GM23338 (cell line): ENCODE data around the gene SLCO3A1. TPM values are rescaled to one million over a fixed set of nuclear protein-coding genes. Genes with fewer than 3 reads are reported as not detected.
A peak's percentile ranks its signal among the peaks of the same experiment; 100 is the strongest.

ENCODE experiments used
- ATAC-seq: fragments of 200-7000 bp; cut with Tn5 transposase; 3 replicates; pipeline ENCODE4 v1.9.1; 2020
- DNase-seq: peaks from one replicate; pipeline ENCODE4 v3.0.0-alpha.2; 2015; ENCODE audit warnings: low spot score
- H2AFZ ChIP-seq: fragments of 200-600 bp; sonication (generic); 2 replicates; pipeline ENCODE4 v1.8.0; 2016; ENCODE audit warnings: antibody characterized with exemption, mild to moderate bottlenecking, moderate library complexity
- H3F3A ChIP-seq: fragments of 200-600 bp; sonication (generic); replicated peaks from 2 replicates; pipeline ENCODE4 v1.8.0; 2017; ENCODE audit warnings: antibody characterized with exemption, mixed run types, low read depth
- H3K27ac ChIP-seq: fragments of 200-600 bp; sonication (generic); 2 replicates; pipeline ENCODE4 v1.6.1; 2016; ENCODE audit warnings: low read depth
- H3K27me3 ChIP-seq: fragments of 200-600 bp; sonication (generic); 2 replicates; pipeline ENCODE4 v1.8.0; 2016; ENCODE audit warnings: mild to moderate bottlenecking, mixed run types, moderate library complexity; ENCODE audit not compliant: insufficient read depth
- H3K36me3 ChIP-seq: fragments of 200-600 bp; sonication (generic); 2 replicates; pipeline ENCODE4 v1.8.0; 2016; ENCODE audit warnings: mild to moderate bottlenecking; ENCODE audit not compliant: insufficient read depth
- H3K4me1 ChIP-seq: fragments of 200-600 bp; sonication (generic); 2 replicates; pipeline ENCODE4 v1.8.0; 2016; ENCODE audit warnings: mild to moderate bottlenecking, moderate library complexity; ENCODE audit not compliant: insufficient read depth
- H3K4me2 ChIP-seq: fragments of 200-600 bp; sonication (generic); 2 replicates; pipeline ENCODE4 v1.7.1; 2017; ENCODE audit warnings: mixed run types
- H3K4me3 ChIP-seq: fragments of 200-600 bp; sonication (generic); 2 replicates; pipeline ENCODE4 v1.6.1; 2016; ENCODE audit warnings: mixed run types
- H3K79me2 ChIP-seq: fragments of 200-600 bp; sonication (generic); replicated peaks from 2 replicates; pipeline ENCODE4 v1.8.0; 2017; ENCODE audit warnings: mild to moderate bottlenecking; ENCODE audit not compliant: insufficient read depth
- H3K9me2 ChIP-seq: fragments of 200-600 bp; sonication (generic); 2 replicates; pipeline ENCODE4 v1.8.0; 2017; ENCODE audit not compliant: insufficient read depth
- H4K20me1 ChIP-seq: fragments of 200-600 bp; sonication (generic); replicated peaks from 2 replicates; pipeline ENCODE4 v1.8.0; 2017; ENCODE audit warnings: mild to moderate bottlenecking; ENCODE audit not compliant: insufficient read depth
- H3K27ac Mint-ChIP-seq: 2 replicates; pipeline ENCODE4 v1.8.0; 2020; ENCODE audit warnings: inconsistent platforms, mild to moderate bottlenecking, moderate library complexity, mixed read lengths
- H3K27me3 Mint-ChIP-seq: 3 replicates; pipeline ENCODE4 v1.8.0; 2022; ENCODE audit warnings: low read depth, mild to moderate bottlenecking, moderate library complexity, mixed read lengths, inconsistent platforms; ENCODE audit not compliant: insufficient read depth, poor library complexity
- H3K36me3 Mint-ChIP-seq: 3 replicates; pipeline ENCODE4 v1.8.0; 2021; ENCODE audit warnings: low read depth, mild to moderate bottlenecking, inconsistent platforms, moderate library complexity, mixed read lengths
- H3K4me1 Mint-ChIP-seq: 3 replicates; pipeline ENCODE4 v1.8.0; 2020; ENCODE audit warnings: mild to moderate bottlenecking, inconsistent platforms, mixed read lengths
- H3K4me3 Mint-ChIP-seq: 3 replicates; pipeline ENCODE4 v1.8.0; 2021; ENCODE audit warnings: moderate library complexity, mild to moderate bottlenecking, inconsistent platforms, mixed read lengths
- H3K9me3 Mint-ChIP-seq: 3 replicates; pipeline ENCODE4 v1.8.0; 2020; ENCODE audit warnings: moderate library complexity, mild to moderate bottlenecking, inconsistent platforms, mixed read lengths
- CREB1 ChIP-seq: fragments of 250-450 bp; sonication (Bioruptor Pico); IDR thresholded peaks from 2 replicates; pipeline ENCODE4 v1.5.0; 2020; ENCODE audit warnings: low read depth, mild to moderate bottlenecking, moderate library complexity
- CTCF ChIP-seq, 2 experiments: fragments of 200-600 bp in 1 of 2; sonication (generic) in 1 of 2; conservative IDR thresholded peaks; 2 replicates each; pipeline versions ENCODE4 v1.5.1 to v1.6.1; 2016 to 2017; ENCODE audit warnings: antibody characterized with exemption in 2 of 2, low read depth in 2 of 2, mild to moderate bottlenecking in 2 of 2, moderate library complexity in 1 of 2
- EZH2 ChIP-seq: fragments of 200-600 bp; sonication (generic); IDR thresholded peaks from one replicate; pipeline ENCODE4 v1.8.0; 2017; ENCODE audit warnings: antibody characterized with exemption, mild to moderate bottlenecking, low read depth; ENCODE audit not compliant: unreplicated experiment
- EZH2phosphoT487 ChIP-seq: fragments of 200-600 bp; sonication (generic); IDR thresholded peaks from one replicate; pipeline ENCODE4 v1.8.1; 2018; ENCODE audit warnings: antibody characterized with exemption; ENCODE audit not compliant: unreplicated experiment
- JUNB ChIP-seq: IDR thresholded peaks from one replicate; pipeline ENCODE4 v1.6.1; 2016; ENCODE audit warnings: antibody characterized with exemption; ENCODE audit not compliant: unreplicated experiment
- POLR2AphosphoS5 ChIP-seq: IDR thresholded peaks from 2 replicates; pipeline ENCODE4 v1.6.1; 2016; ENCODE audit warnings: antibody characterized with exemption, low read depth
- REST ChIP-seq: IDR thresholded peaks from one replicate; pipeline ENCODE4 v1.6.1; 2018; ENCODE audit warnings: antibody characterized with exemption; ENCODE audit not compliant: unreplicated experiment
- STAT1 ChIP-seq: IDR thresholded peaks from one replicate; pipeline ENCODE4 v1.6.1; 2016; ENCODE audit warnings: antibody characterized with exemption; ENCODE audit not compliant: unreplicated experiment
- ZNF462 ChIP-seq: fragments of 250-450 bp; sonication (Bioruptor Pico); IDR thresholded peaks from 2 replicates; pipeline ENCODE4 v1.5.0; 2020; ENCODE audit warnings: mild to moderate bottlenecking, moderate library complexity
- polyA plus RNA-seq: library from polyadenylated mRNA; unstranded; fragments of >200 nt; fragmentation: Nextera tagmentation; extraction: Ambion mirVana; gene quantifications from 2 replicates; pipeline ENCODE4 v1.2.1, GENCODE V29; 2016
- total RNA-seq: library from RNA; depleted of rRNA; stranded (reverse); fragments of >200 nt; shearing (Covaris generic); gene quantifications from 2 replicates; pipeline ENCODE4 v1.2.3, GENCODE V29; 2014

Gene SLCO3A1
- total and polyA plus RNA-seq, 2 experiments from 2014 or later, result 7.3 to 9.4 TPM

- Histone ChIP-seq H3K36me3 (no peaks in the 10 kb centered on the region), H2AFZ (no peak overlapping the region), H3K9me2 (no peaks in the 10 kb centered on the region), H3K27me3 (no peaks in the 10 kb centered on the region), H3K4me3 (no peak overlapping the region), H4K20me1 (no peaks in the 10 kb centered on the region), H3K4me1 (peaks cover 44% of the 10 kb centered on the region), H3K79me2 (no peaks in the 10 kb centered on the region), H3K27ac (peak overlapping the region; percentile 96), H3K4me2 (0 out of 2 replicates have a peak overlapping the region, but pooled peaks have one; percentile 33), H3F3A (no peaks in the 10 kb centered on the region)
- no peaks in the 10 kb centered on the region for H3K9me3 Mint-ChIP-seq
- DNase-seq (peak; percentile 57), ATAC-seq (peak; percentile 62)
- peak overlapping the region; percentile 88 for H3K27ac Mint-ChIP-seq
- H3K27me3 Mint-ChIP-seq, result peaks cover 15% of the 10 kb centered on the region
- H3K4me1 Mint-ChIP-seq, result peaks cover 50% of the 10 kb centered on the region
- H3K4me3 Mint-ChIP-seq, result no peak overlapping the region
- H3K36me3 Mint-ChIP-seq, result peaks cover 2% of the 10 kb centered on the region; the same call in 2 of the 3 replicates
- peak; percentile 10; the same call in 1 of the 2 replicates for TF ChIP-seq CREB1
- TF ChIP-seq JUNB, result no peak
Measured at GRCh38 chr15:92158426-92158825, 304.9 kb downstream of the SLCO3A1 start.

- TF ChIP-seq EZH2 (no peak), REST (no peak), ZNF462 (CRISPR knock-in tag) (no peak), CTCF (conservative IDR thresholded peaks at IDR 0.05; ENCODE audit: low read depth in 2 of 2) (no peak), JUNB (no peak), CREB1 (no peak), POLR2AphosphoS5 (no peak), STAT1 (no peak), EZH2phosphoT487 (no peak)
- H3K27me3 ChIP-seq, result no peaks in the 10 kb centered on the region
- no peak overlapping the region for H3K4me3 ChIP-seq
- H3F3A ChIP-seq, result no peaks in the 10 kb centered on the region
- Mint-ChIP-seq H3K36me3 (no peaks in the 10 kb centered on the region; the same call in 2 of the 3 replicates), H3K27ac (peak overlapping the region; percentile 87), H3K4me3 (peak overlapping the region; percentile 39; the same call in 2 of the 3 replicates), H3K9me3 (no peaks in the 10 kb centered on the region), H3K27me3 (peaks cover 15% of the 10 kb centered on the region), H3K4me1 (peaks cover 60% of the 10 kb centered on the region)
- no peaks in the 10 kb centered on the region for H3K9me2 ChIP-seq
- ATAC-seq (peak; percentile 16), DNase-seq (peak; percentile 41)
- peak overlapping the region; percentile 96 for H3K27ac ChIP-seq
- H4K20me1 ChIP-seq, result no peaks in the 10 kb centered on the region
- peak overlapping the region; percentile 68 for H3K4me2 ChIP-seq
- H3K36me3 ChIP-seq, result no peaks in the 10 kb centered on the region
- no peaks in the 10 kb centered on the region for H3K79me2 ChIP-seq
- H2AFZ ChIP-seq, result no peak overlapping the region
- peaks cover 53% of the 10 kb centered on the region for H3K4me1 ChIP-seq
Measured at GRCh38 chr15:92159481-92159880, 306.0 kb downstream of the SLCO3A1 start.
